ENCODE results near the gene ARX.
A peak's percentile ranks its signal among the peaks of the same experiment; 100 is the strongest.

The ARX gene

GRCh38 chrX:25015486-25016360, at the start of gene ARX:
ARX (minus strand) TSS chrX:25015965; CDS start chrX:25015737, 228 bp downstream.
- peak; percentile 69 for DNase-seq (ENCODE audit: low spot score)

- no peak for DNase-seq (ENCODE audit: low spot score)
These were observed 43.5 kb upstream of the ARX start for GRCh38 chrX:25059273-25059672.

- DNase-seq (ENCODE audit: low spot score), result no peak
These were observed 37.2 kb upstream of the ARX start for GRCh38 chrX:25052798-25053534.

DNA sequence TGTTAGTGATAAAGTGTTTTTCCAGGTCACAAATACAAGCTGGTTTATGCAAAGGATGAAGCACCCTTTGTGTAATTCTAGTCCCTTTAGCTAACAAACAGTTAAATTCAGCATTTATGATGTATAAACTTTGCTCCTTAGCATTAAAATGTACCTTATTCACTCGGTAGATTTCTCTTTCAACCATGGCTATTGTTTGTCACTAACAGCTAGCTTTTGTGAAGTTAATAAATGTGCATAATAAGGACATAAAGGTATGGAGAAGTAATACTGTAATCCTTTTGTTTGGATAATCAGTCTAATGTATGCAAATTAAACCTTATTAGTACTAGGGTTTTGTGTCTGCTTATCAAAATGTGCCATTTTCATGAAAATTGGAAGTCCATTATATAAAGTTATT, 34.2 kb upstream of the ARX start:
- DNase-seq (ENCODE audit: low spot score), result no peak

GRCh38 chrX:25049357-25049756, 33.6 kb upstream of the ARX start:
- no peak for DNase-seq (ENCODE audit: low spot score)

- no peak for DNase-seq (ENCODE audit: low spot score)
These were observed 32.4 kb upstream of the ARX start for GRCh38 chrX:25048178-25048577.

- no peak for DNase-seq (ENCODE audit: low spot score)
These were observed 27.4 kb upstream of the ARX start for GRCh38 chrX:25043192-25043591.

DNA sequence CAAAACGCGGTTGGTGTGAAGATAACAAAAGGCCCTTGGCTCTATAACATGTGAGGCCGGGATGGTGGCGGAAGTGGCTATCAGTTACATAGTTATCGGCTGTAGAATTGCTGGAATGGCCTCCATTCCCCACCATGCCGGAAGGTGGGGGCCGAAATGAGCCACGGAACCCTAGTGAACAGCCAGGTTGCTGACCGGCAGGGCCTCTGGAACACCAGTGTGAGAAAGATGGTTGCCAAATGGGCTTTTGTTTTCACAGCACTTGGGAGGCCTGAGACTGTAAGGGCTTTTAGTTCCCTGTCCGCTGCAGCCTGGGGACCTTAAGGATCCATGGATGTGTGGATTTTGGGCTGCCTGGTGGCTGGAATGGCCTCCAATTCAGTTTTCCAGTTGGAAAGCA, 23.3 kb upstream of the ARX start:
- DNase-seq (ENCODE audit: low spot score), result no peak

DNA sequence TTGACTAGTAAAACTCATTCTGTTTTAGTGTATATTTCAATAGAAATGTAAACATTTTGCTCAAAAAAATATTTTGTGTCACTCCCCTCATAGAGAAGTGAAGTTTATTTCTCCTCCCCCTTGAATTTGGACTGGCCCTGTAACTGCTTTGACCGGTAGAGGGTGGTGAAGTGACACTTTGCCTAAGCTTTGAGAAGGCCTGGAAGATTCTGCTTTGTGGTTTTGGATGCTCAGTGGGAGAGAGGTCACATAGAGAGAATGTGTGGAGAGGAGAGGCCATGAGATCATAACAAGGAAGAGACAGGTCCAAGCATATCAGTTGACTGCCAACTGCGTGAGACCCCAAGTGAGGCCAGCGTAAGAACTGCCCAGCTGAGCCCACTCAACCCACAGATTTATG, 19.1 kb upstream of the ARX start:
- no peak for DNase-seq (ENCODE audit: low spot score)

DNA sequence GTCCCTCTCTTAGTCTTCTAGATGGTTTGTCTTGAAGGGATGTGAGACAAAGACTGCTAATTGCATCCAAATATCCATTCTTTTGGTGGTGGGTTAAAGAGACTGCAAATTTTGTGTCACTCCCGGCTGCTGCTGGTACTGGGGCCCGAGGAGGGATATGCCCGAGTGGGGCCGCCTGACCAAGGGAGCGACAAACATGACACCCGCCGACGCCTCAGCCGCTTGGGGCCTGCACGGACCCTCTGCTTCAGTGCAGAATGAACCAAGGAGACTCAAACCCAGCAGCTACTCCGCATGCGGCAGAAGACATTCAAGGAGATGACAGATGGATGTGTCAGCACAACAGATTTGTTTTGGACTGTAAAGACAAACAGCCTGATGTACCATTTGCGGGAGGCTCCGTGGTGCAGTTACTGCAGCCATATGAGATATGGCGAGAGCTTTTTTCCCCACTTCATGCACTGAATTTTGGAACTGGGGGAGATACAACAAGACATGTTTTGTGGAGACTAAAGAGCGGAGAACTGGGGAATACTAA, 13.6 kb upstream of the ARX start:
- DNase-seq (ENCODE audit: low spot score), result no peak

- no peak for DNase-seq (ENCODE audit: low spot score)
These were observed 13.0 kb upstream of the ARX start for GRCh38 chrX:25028726-25029125.

- DNase-seq (ENCODE audit: low spot score), result no peak
These were observed 10.8 kb upstream of the ARX start for GRCh38 chrX:25026576-25026975.

DNA sequence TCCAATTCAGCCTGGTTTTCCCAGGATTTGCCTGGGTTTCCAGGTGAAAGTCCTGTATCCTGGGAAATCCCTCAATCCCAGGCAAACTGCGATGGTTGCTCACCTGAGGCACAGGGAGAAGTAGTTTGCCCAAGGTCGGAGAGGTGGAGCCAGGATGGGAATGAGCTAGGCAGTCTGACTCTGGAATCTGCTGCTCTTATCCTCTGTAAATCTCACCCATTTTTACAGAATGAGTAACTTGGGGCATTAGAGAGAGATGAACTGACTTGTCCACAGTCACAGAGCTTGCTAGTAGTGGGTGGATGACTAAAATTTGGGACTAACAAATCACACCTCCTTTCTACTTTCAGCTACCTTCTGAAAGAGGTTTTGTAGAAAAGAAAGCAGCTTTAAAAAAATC, 9.8 kb upstream of the ARX start:
- no peak for DNase-seq (ENCODE audit: low spot score)

GRCh38 chrX:25023908-25024307, 8.1 kb upstream of the ARX start:
- DNase-seq (ENCODE audit: low spot score), result no peak

DNA sequence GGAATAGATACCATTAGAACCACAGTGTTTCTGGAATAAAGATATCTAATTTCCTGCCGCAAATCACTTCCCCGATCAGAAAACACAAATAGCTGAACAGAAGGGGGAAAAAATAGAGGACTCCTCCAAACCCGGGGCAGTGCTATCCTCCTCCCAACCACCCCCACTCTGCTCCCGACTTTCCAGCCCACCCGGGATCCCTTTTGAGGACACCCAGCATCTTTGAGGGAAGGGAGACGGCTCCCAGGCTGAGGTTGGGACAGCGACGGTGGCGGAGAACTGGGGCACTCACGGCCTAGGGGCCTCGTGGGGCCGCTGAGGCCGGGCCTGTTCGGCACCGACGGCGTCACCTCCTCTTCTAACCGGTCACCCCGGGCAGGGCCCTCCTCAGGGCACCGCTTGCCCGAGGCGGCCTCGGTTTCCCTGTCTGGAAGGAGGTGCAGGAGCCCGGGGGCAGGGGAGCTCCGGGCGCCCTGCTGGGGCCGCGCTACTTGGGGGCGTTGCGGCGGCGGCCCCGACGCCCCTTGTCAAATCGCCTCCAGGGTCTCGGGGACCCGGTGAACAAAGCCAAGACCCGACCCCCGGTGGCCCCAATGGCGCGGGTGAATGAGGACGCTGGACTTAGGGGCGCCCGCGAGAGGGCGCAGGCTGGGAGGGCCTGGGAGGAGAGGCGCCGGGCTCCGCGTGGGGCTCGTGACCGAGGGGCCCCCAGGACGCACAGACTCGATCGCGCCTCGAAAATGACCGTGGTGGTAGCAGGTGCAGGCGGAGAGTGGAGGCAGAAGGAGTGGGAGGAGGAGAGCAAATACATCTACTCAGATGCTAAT, 6.9 kb upstream of the ARX start:
- no peak for DNase-seq (ENCODE audit: low spot score)

DNA sequence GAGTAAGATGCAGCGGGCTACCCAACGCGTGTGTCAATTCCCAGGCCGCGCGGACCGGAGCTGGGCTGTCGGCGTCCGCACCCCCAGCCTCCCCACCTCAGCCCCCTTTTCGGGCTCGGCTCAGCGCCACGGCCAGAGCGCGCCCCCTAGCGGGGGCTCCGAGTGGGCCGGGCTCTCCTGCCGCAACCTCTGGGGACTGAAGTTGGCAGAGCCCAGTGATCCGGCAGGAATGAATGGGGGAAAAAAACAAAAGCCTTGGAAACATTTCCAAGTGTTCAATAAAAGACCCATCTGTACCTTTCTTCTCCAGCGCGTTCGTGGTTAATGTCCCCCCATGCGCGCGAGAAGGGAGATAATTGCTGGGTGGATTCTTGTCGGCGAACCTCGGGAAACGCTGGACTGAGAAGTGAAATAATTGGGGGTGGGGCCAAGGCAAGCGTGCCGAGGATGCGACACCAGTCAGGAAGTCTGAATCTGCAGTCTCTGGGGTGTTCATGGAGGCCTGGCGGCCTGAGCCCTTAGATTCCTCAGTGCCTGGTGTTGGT, 5.2 kb upstream of the ARX start:
- DNase-seq (ENCODE audit: low spot score), result no peak

- DNase-seq (ENCODE audit: low spot score), result no peak
These were observed 4.7 kb upstream of the ARX start for GRCh38 chrX:25020391-25020904.

GRCh38 chrX:25019707-25020390, 4.1 kb upstream of the ARX start:
- DNase-seq (ENCODE audit: low spot score), result no peak

DNA sequence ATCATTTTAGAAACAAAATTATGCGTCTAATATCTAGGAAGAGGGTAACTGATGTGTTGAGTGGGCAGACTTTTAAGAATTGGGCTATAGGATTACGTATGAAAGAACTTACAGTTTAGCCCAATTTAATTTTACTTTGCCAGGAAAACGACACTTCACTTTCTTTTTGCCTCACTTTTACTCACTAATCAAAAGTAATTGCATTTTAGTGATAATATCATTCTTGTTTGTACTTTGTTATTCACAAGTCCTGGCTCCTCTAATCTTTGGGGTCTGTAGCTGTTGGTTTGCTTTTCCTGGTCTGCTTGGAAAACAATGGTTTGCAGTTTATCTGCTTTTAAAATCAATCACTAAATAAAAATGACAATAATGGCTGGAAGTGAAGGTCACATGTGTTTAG, 2.9 kb upstream of the ARX start:
- DNase-seq (ENCODE audit: low spot score), result no peak

GRCh38 chrX:25017667-25018247, 2.0 kb upstream of the ARX start:
- DNase-seq (ENCODE audit: low spot score), result no peak
